Measurements from ENCODE around the gene C22orf39. TPM values are rescaled to one million over a fixed set of nuclear protein-coding genes. Genes with fewer than 3 reads are reported as not detected.
A peak's percentile ranks its signal among the peaks of the same experiment; 100 is the strongest.
"Not testable (repeated sequence)": the region's sequence is repeated elsewhere in the genome, so short reads cannot be mapped to it uniquely, and the experiment has no call there.

The C22orf39 gene
- total RNA-seq, 6 donors from 2014 or later, result 29.1 to 48.6 (median 43.6) TPM

DNA sequence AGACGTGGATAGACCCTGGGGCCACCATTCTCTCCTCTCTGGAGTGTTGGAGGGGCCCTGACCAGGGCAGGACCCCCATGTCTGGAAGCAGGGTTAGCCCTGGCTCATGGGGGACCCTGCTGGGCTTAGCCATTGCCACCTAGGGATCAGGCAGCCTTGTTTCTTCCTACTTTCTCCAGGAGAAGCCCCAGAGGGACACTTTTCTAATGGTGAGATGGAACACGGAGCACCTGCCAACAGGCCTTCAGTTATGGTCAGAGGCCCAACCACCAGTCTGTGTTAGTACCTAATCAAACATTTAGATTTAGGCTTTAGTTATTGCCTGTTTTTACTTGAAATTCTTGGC lies 1.9 kb upstream of the C22orf39 start:
- H3K27ac ChIP-seq, result no peak overlapping the region
- H3K9me3 ChIP-seq, result no peaks in the 10 kb centered on the region
- H3K4me1 ChIP-seq, result peaks cover 20 to 31% (median 25%) of the 10 kb centered on the region in 4 donors
- H3K27me3 ChIP-seq, result no peaks in the 10 kb centered on the region
- peaks cover 8 to 44% (median 29%) of the 10 kb centered on the region in 4 donors for H3K36me3 ChIP-seq
- WGBS, 2 donors, result 84 to 100% methylated on average over 1 to 2 of the region's 2 CpGs
- DNase-seq (no peak), ATAC-seq (ENCODE audit: low FRiP score in 2 of 2) (no peak)
- TF ChIP-seq EP300 (IDR thresholded peaks at IDR 0.05) (no peak), POLR2AphosphoS5 (IDR thresholded peaks at IDR 0.05) (no peak), POLR2A (IDR thresholded peaks at IDR 0.05) (no peak)
- TF ChIP-seq, protein P1, sequence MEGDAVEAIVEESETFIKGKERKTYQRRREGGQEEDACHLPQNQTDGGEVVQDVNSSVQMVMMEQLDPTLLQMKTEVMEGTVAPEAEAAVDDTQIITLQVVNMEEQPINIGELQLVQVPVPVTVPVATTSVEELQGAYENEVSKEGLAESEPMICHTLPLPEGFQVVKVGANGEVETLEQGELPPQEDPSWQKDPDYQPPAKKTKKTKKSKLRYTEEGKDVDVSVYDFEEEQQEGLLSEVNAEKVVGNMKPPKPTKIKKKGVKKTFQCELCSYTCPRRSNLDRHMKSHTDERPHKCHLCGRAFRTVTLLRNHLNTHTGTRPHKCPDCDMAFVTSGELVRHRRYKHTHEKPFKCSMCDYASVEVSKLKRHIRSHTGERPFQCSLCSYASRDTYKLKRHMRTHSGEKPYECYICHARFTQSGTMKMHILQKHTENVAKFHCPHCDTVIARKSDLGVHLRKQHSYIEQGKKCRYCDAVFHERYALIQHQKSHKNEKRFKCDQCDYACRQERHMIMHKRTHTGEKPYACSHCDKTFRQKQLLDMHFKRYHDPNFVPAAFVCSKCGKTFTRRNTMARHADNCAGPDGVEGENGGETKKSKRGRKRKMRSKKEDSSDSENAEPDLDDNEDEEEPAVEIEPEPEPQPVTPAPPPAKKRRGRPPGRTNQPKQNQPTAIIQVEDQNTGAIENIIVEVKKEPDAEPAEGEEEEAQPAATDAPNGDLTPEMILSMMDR (IDR thresholded peaks at IDR 0.05), result no peak
- no peak overlapping the region for H3K4me3 ChIP-seq

DNA sequence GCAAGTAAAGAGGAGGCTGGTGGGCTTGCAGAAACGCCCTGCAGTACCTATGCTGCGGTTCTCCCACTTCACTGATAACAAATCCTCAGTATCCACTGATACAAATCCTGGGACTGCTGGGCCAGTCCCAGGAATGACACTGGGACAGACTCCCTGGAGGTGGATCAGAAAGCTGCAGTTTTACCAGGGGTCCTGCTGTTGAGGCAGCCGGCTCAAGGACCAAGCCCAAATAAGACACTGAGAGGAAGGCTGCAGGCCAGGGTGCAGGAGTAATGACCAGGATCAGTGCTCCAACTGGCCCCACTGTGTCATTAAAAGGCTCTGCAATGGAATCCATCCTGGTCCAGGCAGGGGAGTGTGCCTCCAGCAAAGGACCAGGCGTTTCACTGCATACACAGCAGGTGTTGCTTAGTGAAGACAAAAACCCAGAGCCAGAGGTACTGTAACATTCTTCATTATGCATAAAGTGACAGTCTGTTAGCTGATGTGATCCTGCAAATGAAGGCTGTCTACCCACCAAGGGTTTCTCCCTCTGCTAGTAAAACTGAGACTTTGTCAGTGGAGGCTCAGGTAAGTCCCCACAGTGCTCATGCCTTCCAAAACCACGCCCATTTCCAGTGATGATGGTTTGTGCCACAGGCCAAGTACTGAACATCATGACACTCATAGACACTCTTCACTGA lies 1.4 kb upstream of the C22orf39 start:
- H3K27me3 ChIP-seq, result no peaks in the 10 kb centered on the region
- H3K36me3 ChIP-seq, result peaks cover 7 to 44% (median 28%) of the 10 kb centered on the region in 4 donors
- H3K9me3 ChIP-seq, result no peaks in the 10 kb centered on the region
- no peak for ATAC-seq (ENCODE audit: low FRiP score in 2 of 2)
- 79 to 84% methylated on average over 5 of the region's 5 CpGs for WGBS, 2 donors
- H3K4me1 ChIP-seq, result peaks cover 20 to 36% (median 25%) of the 10 kb centered on the region in 4 donors
- peak in 1 of 2 donors; percentile 17 for DNase-seq
- TF ChIP-seq POLR2A (IDR thresholded peaks at IDR 0.05), result no peak
- TF ChIP-seq EP300 (IDR thresholded peaks at IDR 0.05), result no peak
- TF ChIP-seq, protein P1 (IDR thresholded peaks at IDR 0.05), result no peak
- TF ChIP-seq POLR2AphosphoS5 (IDR thresholded peaks at IDR 0.05), result no peak
- H3K27ac ChIP-seq, result peak overlapping the region in 2 of 4 donors; percentile 13 to 90
- H3K4me3 ChIP-seq, result peak overlapping the region in 1 of 4 donors; percentile 82

DNA sequence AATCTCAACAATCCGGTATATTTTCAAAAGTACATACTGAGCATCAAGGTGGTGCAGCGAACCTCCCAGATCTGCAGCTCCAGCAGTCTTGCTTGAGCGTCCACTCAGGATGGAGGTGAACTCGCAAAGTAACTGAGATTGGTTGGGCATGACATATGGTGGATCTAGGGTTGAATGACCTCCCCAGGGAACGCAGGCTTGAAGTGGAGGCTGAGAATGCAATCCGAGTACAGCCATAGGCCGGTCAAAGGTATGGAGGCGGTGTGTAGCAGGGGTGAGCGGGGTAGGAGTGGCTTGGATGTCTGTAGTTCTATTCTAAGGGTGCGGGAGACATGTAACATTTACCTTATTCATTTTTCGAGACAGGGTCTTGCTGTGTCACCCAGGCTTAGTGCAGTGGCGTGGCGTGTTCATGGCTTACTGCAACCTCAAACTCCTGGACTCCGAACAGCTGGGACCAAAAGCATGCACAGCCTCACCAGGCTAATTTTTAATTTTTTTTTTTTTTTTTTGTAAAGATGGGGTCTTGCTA lies 631 bp upstream of the C22orf39 start:
- H3K36me3 ChIP-seq, result peaks cover 4 to 44% (median 26%) of the 10 kb centered on the region in 4 donors
- 16 to 23% methylated on average over 11 to 14 of the region's 14 CpGs for WGBS, 2 donors
- H3K4me3 ChIP-seq, result peak overlapping the region; percentile 74 to 92 (median 82)
- no peaks in the 10 kb centered on the region for H3K9me3 ChIP-seq
- peak in 1 of 2 donors; percentile 48 for DNase-seq
- peak overlapping the region; percentile 90 to 96 (median 91) for H3K27ac ChIP-seq
- H3K4me1 ChIP-seq, result peaks cover 20 to 40% (median 25%) of the 10 kb centered on the region in 4 donors
- peak; percentile 46 to 71 for ATAC-seq (ENCODE audit: low FRiP score in 2 of 2)
- TF ChIP-seq, protein P1 (IDR thresholded peaks at IDR 0.05), result no peak
- TF ChIP-seq EP300 (IDR thresholded peaks at IDR 0.05) (no peak), POLR2AphosphoS5 (IDR thresholded peaks at IDR 0.05) (no peak), POLR2A (IDR thresholded peaks at IDR 0.05) (no peak)
- no peaks in the 10 kb centered on the region for H3K27me3 ChIP-seq

DNA sequence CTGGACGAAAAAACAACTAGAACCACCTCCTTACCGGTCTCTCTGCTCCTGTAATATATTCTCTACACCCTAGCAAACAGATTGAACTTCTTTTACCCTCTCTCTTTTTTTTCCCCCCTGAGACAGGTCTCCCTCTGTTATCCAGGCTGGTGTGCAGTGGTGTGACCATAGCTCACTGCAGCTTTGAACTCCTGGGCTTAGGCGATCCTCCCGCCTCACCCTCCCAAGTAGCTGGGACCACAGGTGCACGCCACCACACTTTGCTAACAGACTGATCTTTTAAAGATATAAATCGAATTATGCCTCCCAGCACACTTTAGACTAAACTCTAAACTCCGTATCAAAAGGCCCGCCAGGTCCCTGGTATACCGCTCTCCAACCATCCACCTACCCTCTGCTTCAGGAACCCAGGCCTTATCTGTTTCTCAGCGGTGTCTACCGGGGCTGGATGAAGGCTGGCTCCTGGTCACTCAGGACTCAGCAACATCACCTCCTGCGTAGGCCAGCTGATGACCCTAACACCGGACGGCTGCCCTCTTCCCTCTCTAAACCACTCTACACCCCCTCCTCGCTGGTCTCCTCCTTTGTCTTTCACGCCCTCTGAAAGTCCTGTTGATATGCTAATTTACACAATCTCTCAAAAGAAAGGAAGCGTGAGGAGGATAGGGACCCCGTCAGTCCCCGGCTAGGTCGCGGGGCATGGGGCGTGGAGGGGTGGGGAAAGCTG lies 745 bp downstream of the C22orf39 start:
- H3K4me1 ChIP-seq, result peaks cover 20 to 40% (median 25%) of the 10 kb centered on the region in 4 donors
- no peaks in the 10 kb centered on the region for H3K27me3 ChIP-seq
- no peaks in the 10 kb centered on the region for H3K9me3 ChIP-seq
- H3K27ac ChIP-seq, result peak overlapping the region; percentile 90 to 96 (median 91)
- H3K36me3 ChIP-seq, result peaks cover 0 to 32% (median 16%) of the 10 kb centered on the region in 4 donors
- WGBS, 2 donors, result 22 to 27% methylated on average over 18 to 22 of the region's 22 CpGs
- TF ChIP-seq POLR2AphosphoS5 (IDR thresholded peaks at IDR 0.05) (no peak), EP300 (IDR thresholded peaks at IDR 0.05) (no peak), POLR2A (IDR thresholded peaks at IDR 0.05) (no peak)
- TF ChIP-seq, protein P1 (IDR thresholded peaks at IDR 0.05), result no peak
- peak; percentile 12 to 24 for ATAC-seq (ENCODE audit: low FRiP score in 2 of 2)
- peak in 1 of 2 donors; percentile 28 for DNase-seq
- H3K4me3 ChIP-seq, result peak overlapping the region; percentile 74 to 92 (median 82)

DNA sequence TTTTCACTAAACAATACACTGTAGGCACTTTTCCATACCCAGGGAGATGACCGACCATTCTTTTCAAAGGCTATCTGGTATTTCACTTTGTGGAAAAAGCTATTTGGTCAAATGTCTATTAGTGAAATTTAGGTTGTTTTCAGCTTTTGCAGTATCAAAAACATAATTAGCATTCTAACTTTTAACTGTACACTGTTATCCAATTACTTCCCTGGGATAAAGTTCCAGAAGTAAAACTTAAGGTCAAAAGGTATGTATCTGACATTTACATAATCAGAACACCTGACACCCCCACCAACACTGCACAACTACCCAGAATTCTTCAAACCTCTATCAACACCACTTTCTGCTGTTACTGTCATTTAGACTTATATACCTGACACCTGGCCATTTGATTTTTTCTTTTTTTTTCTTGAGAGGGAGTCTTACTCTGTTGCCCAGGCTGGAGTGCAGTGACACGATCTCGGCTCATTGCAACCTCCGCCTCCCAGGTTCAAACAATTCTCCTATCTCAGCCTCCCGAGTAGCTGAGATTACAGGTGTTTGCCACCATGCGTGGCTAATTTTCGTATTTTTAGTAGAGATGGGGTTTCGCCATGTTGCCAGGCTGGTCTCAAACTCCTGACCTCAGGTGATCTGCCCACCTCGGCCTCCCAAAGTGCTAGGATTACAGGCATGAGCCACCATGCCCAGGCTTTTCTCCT lies 2.1 kb downstream of the C22orf39 start:
- H3K9me3 ChIP-seq; DNase-seq; H3K4me3 ChIP-seq; ATAC-seq (ENCODE audit: low FRiP score in 2 of 2); H3K27me3 ChIP-seq; H3K27ac ChIP-seq: not testable (repeated sequence)
- Histone ChIP-seq H3K4me1 (peaks cover 20 to 44% (median 25%) of the 10 kb centered on the region in 4 donors), H3K36me3 (peaks cover 0 to 29% (median 10%) of the 10 kb centered on the region in 4 donors)
- 90 to 91% methylated on average over 9 of the region's 9 CpGs for WGBS, 2 donors
